Measurements from ENCODE around the gene ZGRF1.
"Not testable (repeated sequence)": the region's sequence is repeated elsewhere in the genome, so short reads cannot be mapped to it uniquely, and the experiment has no call there.

ZGRF1 gene

GRCh38 chr4:112515198-112516065 is 121.3 kb downstream of the ZGRF1 start:
- no peak for DNase-seq

GRCh38 chr4:112514647-112515197 is 122.0 kb downstream of the ZGRF1 start:
- no peak for DNase-seq

GRCh38 chr4:112513971-112514646 is 122.6 kb downstream of the ZGRF1 start:
- DNase-seq = no peak

- DNase-seq = no peak
These were observed 124.9 kb downstream of the ZGRF1 start for GRCh38 chr4:112511803-112512118.

GRCh38 chr4:112511093-112511802 is 125.5 kb downstream of the ZGRF1 start:
- DNase-seq = no peak

GRCh38 chr4:112510291-112511092 is 126.2 kb downstream of the ZGRF1 start:
- DNase-seq = no peak

- peak; percentile 19 for DNase-seq
These were observed 127.2 kb downstream of the ZGRF1 start for GRCh38 chr4:112509243-112510141.

GRCh38 chr4:112508356-112508755 is 128.4 kb downstream of the ZGRF1 start:
- no peak for DNase-seq

- no peak for DNase-seq
These were observed 131.9 kb downstream of the ZGRF1 start for GRCh38 chr4:112504807-112505206.

GRCh38 chr4:112502871-112503270 is 133.8 kb downstream of the ZGRF1 start:
- no peak for DNase-seq

GRCh38 chr4:112492321-112492720 is 144.4 kb downstream of the ZGRF1 start:
- DNase-seq = no peak

GRCh38 chr4:112490808-112491207 is 145.9 kb downstream of the ZGRF1 start:
- not testable (repeated sequence) for DNase-seq
